ENCODE data around the gene FAM209A.

DNA sequence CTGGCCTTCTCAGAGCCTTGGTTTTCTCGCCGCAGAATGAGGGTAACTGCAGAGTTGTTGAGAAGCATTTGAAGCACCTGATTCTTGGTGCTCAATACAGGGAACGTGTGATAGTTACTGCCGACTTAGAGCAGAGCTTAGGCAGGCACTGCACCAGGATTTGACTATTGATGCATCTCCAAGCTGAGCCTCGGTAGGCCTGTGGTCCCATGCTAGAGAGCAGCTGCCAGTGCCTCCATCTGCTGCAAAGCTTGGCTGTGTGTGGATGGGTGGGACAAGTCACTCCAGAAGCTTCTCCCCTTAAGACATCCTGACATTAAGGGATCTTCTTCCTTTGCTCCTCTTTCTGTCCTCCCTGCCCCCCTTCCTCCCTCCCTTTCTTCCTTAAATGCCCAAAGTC, 49.4 kb downstream of the FAM209A start:
- TF ChIP-seq POLR2A (IDR thresholded peaks at IDR 0.05) = no peak
- TF ChIP-seq, protein P1, sequence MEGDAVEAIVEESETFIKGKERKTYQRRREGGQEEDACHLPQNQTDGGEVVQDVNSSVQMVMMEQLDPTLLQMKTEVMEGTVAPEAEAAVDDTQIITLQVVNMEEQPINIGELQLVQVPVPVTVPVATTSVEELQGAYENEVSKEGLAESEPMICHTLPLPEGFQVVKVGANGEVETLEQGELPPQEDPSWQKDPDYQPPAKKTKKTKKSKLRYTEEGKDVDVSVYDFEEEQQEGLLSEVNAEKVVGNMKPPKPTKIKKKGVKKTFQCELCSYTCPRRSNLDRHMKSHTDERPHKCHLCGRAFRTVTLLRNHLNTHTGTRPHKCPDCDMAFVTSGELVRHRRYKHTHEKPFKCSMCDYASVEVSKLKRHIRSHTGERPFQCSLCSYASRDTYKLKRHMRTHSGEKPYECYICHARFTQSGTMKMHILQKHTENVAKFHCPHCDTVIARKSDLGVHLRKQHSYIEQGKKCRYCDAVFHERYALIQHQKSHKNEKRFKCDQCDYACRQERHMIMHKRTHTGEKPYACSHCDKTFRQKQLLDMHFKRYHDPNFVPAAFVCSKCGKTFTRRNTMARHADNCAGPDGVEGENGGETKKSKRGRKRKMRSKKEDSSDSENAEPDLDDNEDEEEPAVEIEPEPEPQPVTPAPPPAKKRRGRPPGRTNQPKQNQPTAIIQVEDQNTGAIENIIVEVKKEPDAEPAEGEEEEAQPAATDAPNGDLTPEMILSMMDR (IDR thresholded peaks at IDR 0.05) = no peak

Data from Peyer's patch (tissue), 4 donors.